Peyer's patch (tissue), 4 donors: ENCODE data around the gene NAP1L5. TPM values are rescaled to one million over a fixed set of nuclear protein-coding genes. Genes with fewer than 3 reads are reported as not detected.

ENCODE experiments used
- DNase-seq, 3 donors: peaks; one replicate each; pipeline ENCODE4 v3.0.0-alpha.2; 2017 to 2019
- H3K27ac ChIP-seq, 4 donors: fragments of 200-600 bp; sonication (generic); one replicate each; pipeline ENCODE4 v1.5.1; 2016 to 2019
- H3K27me3 ChIP-seq, 2 donors: fragments of 200-600 bp; sonication (generic); one replicate each; pipeline ENCODE4 v1.5.1; 2019
- H3K36me3 ChIP-seq, 3 donors: fragments of 200-600 bp; sonication (generic); one replicate each; pipeline ENCODE4 v1.5.1; 2016 to 2019
- H3K4me1 ChIP-seq, 4 donors: fragments of 200-600 bp; sonication (generic); one replicate each; pipeline ENCODE4 v1.5.1; 2016 to 2019
- H3K4me3 ChIP-seq, 4 donors: fragments of 200-600 bp; sonication (generic); 1 replicate in 3 of 4; 2 replicates in 1 of 4; pipeline ENCODE4 v1.5.1; 2016 to 2019; ENCODE audit warnings: mild to moderate bottlenecking in 1 of 4
- H3K9me3 ChIP-seq, 4 donors: fragments of 200-600 bp; sonication (generic); one replicate each; pipeline ENCODE4 v1.5.1; 2016 to 2019; ENCODE audit warnings: mild to moderate bottlenecking in 1 of 4
- CTCF ChIP-seq, 6 experiments: fragments of 450-650 bp in 4 of 6; fragments of 200-600 bp in 2 of 6; sonication (generic) in 1 of 6; IDR thresholded peaks; one replicate each; pipeline ENCODE4 v1.5.1; 2017 to 2019; ENCODE audit warnings: antibody characterized with exemption in 6 of 6, mild to moderate bottlenecking in 3 of 6, moderate library complexity in 1 of 6
- POLR2A ChIP-seq, 2 donors: fragments of 450-650 bp; IDR thresholded peaks; one replicate each; pipeline ENCODE4 v1.5.1; 2017; ENCODE audit warnings: antibody characterized with exemption in 2 of 2, mild to moderate bottlenecking in 2 of 2, moderate library complexity in 2 of 2
- small RNA-seq, 2 donors: library from RNA; depleted of rRNA; stranded (forward); fragments of <200 nt; gene quantifications; one replicate each; pipeline ENCODE3, GENCODE V24; 2016
- total RNA-seq, 4 donors: library from RNA; depleted of rRNA; stranded (reverse); fragments of >200 nt; gene quantifications; one replicate each; pipeline ENCODE4 v1.1.0, GENCODE V29; 2016

NAP1L5 gene
- total RNA-seq, 4 donors from 2014 or later, result 0.85 to 2.3 TPM; not detected in 2

GRCh38 chr4:88655226-88655625 is 42.4 kb downstream of the NAP1L5 start:
- Histone ChIP-seq H3K4me1 (no peaks in the 10 kb centered on the region), H3K27me3 (no peaks in the 10 kb centered on the region), H3K9me3 (no peaks in the 10 kb centered on the region), H3K27ac (no peak overlapping the region), H3K36me3 (peaks cover 0 to 39% (median 0%) of the 10 kb centered on the region in 3 donors), H3K4me3 (no peak overlapping the region)
- TF ChIP-seq CTCF (IDR thresholded peaks at IDR 0.05), result no peak
- TF ChIP-seq POLR2A (IDR thresholded peaks at IDR 0.05), result no peak
- no peak for DNase-seq

GRCh38 chr4:88653371-88653946 is 44.2 kb downstream of the NAP1L5 start:
- no peak for TF ChIP-seq CTCF (IDR thresholded peaks at IDR 0.05)
- TF ChIP-seq POLR2A (IDR thresholded peaks at IDR 0.05), result no peak
- no peaks in the 10 kb centered on the region for H3K4me1 ChIP-seq
- no peak for DNase-seq
- H3K4me3 ChIP-seq, result no peak overlapping the region
- no peaks in the 10 kb centered on the region for H3K27me3 ChIP-seq
- H3K36me3 ChIP-seq, result peaks cover 0 to 39% (median 0%) of the 10 kb centered on the region in 3 donors
- H3K9me3 ChIP-seq, result no peaks in the 10 kb centered on the region
- H3K27ac ChIP-seq, result no peak overlapping the region

GRCh38 chr4:88649716-88650115 is 47.9 kb downstream of the NAP1L5 start:
- no peaks in the 10 kb centered on the region for H3K4me1 ChIP-seq
- no peak overlapping the region for H3K4me3 ChIP-seq

GRCh38 chr4:88646528-88647280 is 50.9 kb downstream of the NAP1L5 start:
- no peak for DNase-seq
- peaks cover 0 to under 1% (median 0%) of the 10 kb centered on the region in 3 donors for H3K36me3 ChIP-seq
- no peaks in the 10 kb centered on the region for H3K27me3 ChIP-seq
- no peak overlapping the region for H3K27ac ChIP-seq
- no peaks in the 10 kb centered on the region for H3K9me3 ChIP-seq
- no peak for TF ChIP-seq POLR2A (IDR thresholded peaks at IDR 0.05)
- no peak for TF ChIP-seq CTCF (IDR thresholded peaks at IDR 0.05)
- no peak overlapping the region for H3K4me3 ChIP-seq
- H3K4me1 ChIP-seq, result no peaks in the 10 kb centered on the region

More at GRCh38 chr4:88649716-88650115, 47.9 kb downstream of the NAP1L5 start:
- H3K27ac ChIP-seq, result no peak overlapping the region
- peaks cover 0 to 21% (median 0%) of the 10 kb centered on the region in 3 donors for H3K36me3 ChIP-seq
- H3K9me3 ChIP-seq, result no peaks in the 10 kb centered on the region
- H3K27me3 ChIP-seq, result no peaks in the 10 kb centered on the region
- DNase-seq, result no peak
- TF ChIP-seq POLR2A (IDR thresholded peaks at IDR 0.05) (no peak), CTCF (IDR thresholded peaks at IDR 0.05) (no peak)

- no peak for TF ChIP-seq CTCF (IDR thresholded peaks at IDR 0.05)
- no peak for TF ChIP-seq POLR2A (IDR thresholded peaks at IDR 0.05)
- DNase-seq, result no peak
- H3K27me3 ChIP-seq, result no peaks in the 10 kb centered on the region
- H3K4me3 ChIP-seq, result no peak overlapping the region
- H3K4me1 ChIP-seq, result no peaks in the 10 kb centered on the region
- H3K36me3 ChIP-seq, result no peaks in the 10 kb centered on the region
- H3K9me3 ChIP-seq, result no peaks in the 10 kb centered on the region
- H3K27ac ChIP-seq, result no peak overlapping the region
These were observed 51.6 kb downstream of the NAP1L5 start for GRCh38 chr4:88645994-88646393.

Small RNA genes within 50 kb of the gene (small RNA-seq; reads per million reads assigned to genes)
- gene RF02115 (0 reads per million in 2 donors), gene RNU6-33P (0 to 0.06 reads per million in 2 donors)

Other genes with a start within 250 kb of the NAP1L5 start
- 10 to 100 TPM in 1 of 4 donors, 1 to 10 TPM in 3; 2.8 to 12.4 (median 4.0) TPM for gene HERC5, start 240.7 kb downstream of the NAP1L5 start, total RNA-seq
- 10 to 100 TPM; 54.0 to 94.9 (median 67.2) TPM for gene PYURF, start 174.1 kb downstream of the NAP1L5 start, total RNA-seq
- gene HERC3, start 105.3 kb downstream of the NAP1L5 start, total RNA-seq, result 10 to 100 TPM; 50.5 to 73.4 (median 57.4) TPM